Heart left ventricle (tissue), 16 donors: ENCODE data around the gene GALNT8. TPM values are rescaled to one million over a fixed set of nuclear protein-coding genes. Genes with fewer than 3 reads are reported as not detected.

Source experiments
- ATAC-seq, 4 donors: fragments of 200-7000 bp; cut with Tn5 transposase; one replicate each; pipeline ENCODE4 v1.9.1; 2020 to 2022; ENCODE audit warnings: moderate library complexity in 4 of 4, mild to moderate bottlenecking in 3 of 4, moderate number of reproducible peaks in 1 of 4
- DNase-seq, 5 donors: peaks; one replicate each; pipeline ENCODE4 v3.0.0-alpha.2; 2020
- H3K27ac ChIP-seq, 12 donors: fragments of 200-600 bp; sonication (generic) in 4 of 12; one replicate each; pipeline versions ENCODE4 v1.5.0 to v1.8.0; 2016 to 2022; ENCODE audit warnings: mild to moderate bottlenecking in 2 of 12
- H3K27me3 ChIP-seq, 9 donors: fragments of 200-600 bp; sonication (generic) in 2 of 9; one replicate each; pipeline versions ENCODE4 v1.5.1 to v1.8.0; 2016 to 2022; ENCODE audit warnings: mild to moderate bottlenecking in 3 of 9
- H3K36me3 ChIP-seq, 9 donors: fragments of 200-600 bp; sonication (generic) in 2 of 9; one replicate each; pipeline versions ENCODE4 v1.5.0 to v1.8.0; 2018 to 2022; ENCODE audit warnings: mild to moderate bottlenecking in 2 of 9
- H3K4me1 ChIP-seq, 12 donors: fragments of 200-600 bp; sonication (generic) in 4 of 12; one replicate each; pipeline versions ENCODE4 v1.5.0 to v1.8.0; 2016 to 2022; ENCODE audit warnings: mild to moderate bottlenecking in 3 of 12
- H3K4me3 ChIP-seq, 12 donors: fragments of 200-600 bp; sonication (generic) in 4 of 12; one replicate each; pipeline versions ENCODE4 v1.5.0 to v1.8.0; 2017 to 2022; ENCODE audit warnings: mild to moderate bottlenecking in 9 of 12, moderate library complexity in 4 of 12
- H3K9me3 ChIP-seq, 12 donors: fragments of 200-600 bp; sonication (generic) in 4 of 12; one replicate each; pipeline versions ENCODE4 v1.5.0 to v1.8.0; 2016 to 2022; ENCODE audit warnings: mild to moderate bottlenecking in 1 of 12
- CTCF ChIP-seq, 12 donors: fragments of 200-600 bp; sonication (generic) in 4 of 12; IDR thresholded peaks; one replicate each; pipeline versions ENCODE4 v1.5.0 to v1.8.0; 2018 to 2022; ENCODE audit warnings: antibody characterized with exemption in 12 of 12, mild to moderate bottlenecking in 5 of 12
- POLR2A ChIP-seq, 2 donors: fragments of 450-650 bp; IDR thresholded peaks; one replicate each; pipeline ENCODE4 v1.6.1; 2017; ENCODE audit warnings: antibody characterized with exemption in 2 of 2, mild to moderate bottlenecking in 2 of 2, moderate library complexity in 2 of 2
- WGBS, 4 donors: extraction: QIAGEN DNeasy Blood & Tissue Kit in 2 of 4; methylation state at CpG; one replicate each; pipeline versions ENCODE4 v1.1.5 to v1.1.7; 2013 to 2018; 5-methylcytosine and 5-hydroxymethylcytosine counted together
- intact Hi-C, 10 donors: fragments of 100-400 bp; cut with DNase I; formaldehyde crosslinking; loops; one replicate each; pipeline versions ENCODE4 v1.11.1 to v1.14.2; 2022
- polyA plus RNA-seq, 2 donors: library from polyadenylated mRNA; stranded (reverse); fragments of 200-250 nt; gene quantifications; one replicate each; pipeline ENCODE4 v1.2.3, GENCODE V29; 2013
- total RNA-seq, 9 donors: library from RNA; depleted of rRNA in 2 of 9; stranded (reverse); fragments of >200 nt in 2 of 9; fragmentation: NEBNext Ultra II Directional in 3 of 9; extraction: Animal tissue kit (Norgen Biotek cat#: 25700) in 3 of 9; gene quantifications; one replicate each; pipeline versions ENCODE4 v1.1.0 to v1.2.4, GENCODE V29; 2016 to 2023
- donor health status: ischemic (EF 13 %, LVEDD 7.1; RV severe dilation, severe dysfunction).
- donor health status: healthy with polysubstance abuse.
- donor health status: DM: no; HTN: yes; CAD: no.
- donor health status: DM: no; HTN: no; CAD: no.
- donor health status: ischemic (EF 25% LVEDD 6.9; RV normal size, moderate dysfunction).
- donor health status: ischemic (EF 25% LVEDD 5.7; RV mildly dilated, moderate dysfunction).
- donor health status: healthy.
- donor health status: DM: yes; HTN: yes; CAD: no.
- donor health status: ischemic (EF 35%, LVEDD 5.7; RV mildly dilated, moderate dysfunction).
- donor health status: nonischemic (EF 11% LVEDD 7.7; RV severe dilation, severe dysfunction).
- donor health status: DM: yes; HTN: yes; CAD: no.
- donor health status: PGD.
- donor health status: ischemic (EF 29% LVEDD 5.4; RV normal size, mild dysfunction).
- donor health status: nonischemic (EF 23%, LVEDD 6.1; RV moderate dilation, normal function).

GALNT8 gene
- total and polyA plus RNA-seq, 11 donors = 0.35 to 2.6 (median 0.94) TPM

GRCh38 chr12:4809013-4809448 lies 88.8 kb downstream of the GALNT8 start:
- Histone ChIP-seq H3K27me3 (peaks cover 0 to 49% (median 24%) of the 10 kb centered on the region in 9 donors), H3K36me3 (no peaks in the 10 kb centered on the region), H3K4me1 (peaks cover 0 to 16% (median 11%) of the 10 kb centered on the region in 12 donors), H3K4me3 (peak overlapping the region; percentile 30 to 62 (median 50)), H3K27ac (peak overlapping the region in 1 of 12 donors; percentile 9), H3K9me3 (no peaks in the 10 kb centered on the region)
- peak in 1 of 5 donors; percentile 30 for DNase-seq
- TF ChIP-seq CTCF (IDR thresholded peaks at IDR 0.05) (no peak), POLR2A (IDR thresholded peaks at IDR 0.05) (no peak)
- peak in 2 of 4 donors; percentile 31 to 49 for ATAC-seq
- WGBS, 4 donors = 2 to 4% (median 3%) methylated on average over 35 of the region's 35 CpGs
- intact Hi-C loops = no loop called here

- 0 to 1% (median 1%) methylated on average over 25 to 80 of the region's 80 CpGs for WGBS, 4 donors
- Histone ChIP-seq H3K27me3 (peaks cover 0 to 49% (median 24%) of the 10 kb centered on the region in 9 donors), H3K27ac (peak overlapping the region in 1 of 12 donors; percentile 9), H3K36me3 (no peaks in the 10 kb centered on the region), H3K4me3 (peak overlapping the region; percentile 30 to 62 (median 50)), H3K4me1 (peaks cover 0 to 16% (median 11%) of the 10 kb centered on the region in 12 donors), H3K9me3 (no peaks in the 10 kb centered on the region)
- DNase-seq (no peak), ATAC-seq (peak in 3 of 4 donors; percentile 35 to 54 (median 46))
- intact Hi-C loops = no loop called here
- TF ChIP-seq POLR2A (IDR thresholded peaks at IDR 0.05) = no peak
- no peak for TF ChIP-seq CTCF (IDR thresholded peaks at IDR 0.05)
These were observed 89.4 kb downstream of the GALNT8 start for GRCh38 chr12:4809449-4810218.

GRCh38 chr12:4810219-4810671 lies 90.0 kb downstream of the GALNT8 start:
- peak overlapping the region in 11 of 12 donors; percentile 30 to 62 (median 51) for H3K4me3 ChIP-seq
- WGBS, 4 donors = 26 to 51% (median 30%) methylated on average over 7 to 34 of the region's 34 CpGs
- H3K27me3 ChIP-seq = peaks cover 0 to 49% (median 24%) of the 10 kb centered on the region in 9 donors
- DNase-seq = no peak
- TF ChIP-seq POLR2A (IDR thresholded peaks at IDR 0.05) (no peak), CTCF (IDR thresholded peaks at IDR 0.05) (no peak)
- no peaks in the 10 kb centered on the region for H3K9me3 ChIP-seq
- H3K27ac ChIP-seq = no peak overlapping the region
- no peaks in the 10 kb centered on the region for H3K36me3 ChIP-seq
- ATAC-seq = no peak
- peaks cover 0 to 16% (median 11%) of the 10 kb centered on the region in 12 donors for H3K4me1 ChIP-seq
- intact Hi-C loops = no loop called here

GRCh38 chr12:4812624-4813327 lies 92.6 kb downstream of the GALNT8 start:
- DNase-seq (no peak), ATAC-seq (no peak)
- Histone ChIP-seq H3K36me3 (no peaks in the 10 kb centered on the region), H3K27ac (no peak overlapping the region), H3K4me3 (no peak overlapping the region), H3K9me3 (no peaks in the 10 kb centered on the region), H3K4me1 (peaks cover 0 to 19% (median 12%) of the 10 kb centered on the region in 12 donors), H3K27me3 (peaks cover 0 to 46% (median 24%) of the 10 kb centered on the region in 9 donors)
- intact Hi-C loops = no loop called here
- 94% methylated on average over 4 of the region's 4 CpGs for WGBS, 4 donors
- no peak for TF ChIP-seq CTCF (IDR thresholded peaks at IDR 0.05)
- TF ChIP-seq POLR2A (IDR thresholded peaks at IDR 0.05) = no peak
